AG09319 (cell line): ENCODE data around the gene NRG3.

Experiments
- DNase-seq: peaks from one replicate; pipeline ENCODE4 v3.0.0-alpha.2; 2010; ENCODE audit warnings: low read depth; ENCODE audit errors: extremely low read depth
- TF ChIP-seq, protein P1 (sequence below): IDR thresholded peaks from 2 replicates; pipeline ENCODE4 v1.5.1; 2011; ENCODE audit warnings: low read depth, mild to moderate bottlenecking, inconsistent platforms, low read length, moderate library complexity

NRG3 gene

GRCh38 chr10:82236084-82236731 is 361.2 kb downstream of the NRG3 start:
- DNase-seq: no peak
- TF ChIP-seq, protein P1, sequence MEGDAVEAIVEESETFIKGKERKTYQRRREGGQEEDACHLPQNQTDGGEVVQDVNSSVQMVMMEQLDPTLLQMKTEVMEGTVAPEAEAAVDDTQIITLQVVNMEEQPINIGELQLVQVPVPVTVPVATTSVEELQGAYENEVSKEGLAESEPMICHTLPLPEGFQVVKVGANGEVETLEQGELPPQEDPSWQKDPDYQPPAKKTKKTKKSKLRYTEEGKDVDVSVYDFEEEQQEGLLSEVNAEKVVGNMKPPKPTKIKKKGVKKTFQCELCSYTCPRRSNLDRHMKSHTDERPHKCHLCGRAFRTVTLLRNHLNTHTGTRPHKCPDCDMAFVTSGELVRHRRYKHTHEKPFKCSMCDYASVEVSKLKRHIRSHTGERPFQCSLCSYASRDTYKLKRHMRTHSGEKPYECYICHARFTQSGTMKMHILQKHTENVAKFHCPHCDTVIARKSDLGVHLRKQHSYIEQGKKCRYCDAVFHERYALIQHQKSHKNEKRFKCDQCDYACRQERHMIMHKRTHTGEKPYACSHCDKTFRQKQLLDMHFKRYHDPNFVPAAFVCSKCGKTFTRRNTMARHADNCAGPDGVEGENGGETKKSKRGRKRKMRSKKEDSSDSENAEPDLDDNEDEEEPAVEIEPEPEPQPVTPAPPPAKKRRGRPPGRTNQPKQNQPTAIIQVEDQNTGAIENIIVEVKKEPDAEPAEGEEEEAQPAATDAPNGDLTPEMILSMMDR: no peak

DNA sequence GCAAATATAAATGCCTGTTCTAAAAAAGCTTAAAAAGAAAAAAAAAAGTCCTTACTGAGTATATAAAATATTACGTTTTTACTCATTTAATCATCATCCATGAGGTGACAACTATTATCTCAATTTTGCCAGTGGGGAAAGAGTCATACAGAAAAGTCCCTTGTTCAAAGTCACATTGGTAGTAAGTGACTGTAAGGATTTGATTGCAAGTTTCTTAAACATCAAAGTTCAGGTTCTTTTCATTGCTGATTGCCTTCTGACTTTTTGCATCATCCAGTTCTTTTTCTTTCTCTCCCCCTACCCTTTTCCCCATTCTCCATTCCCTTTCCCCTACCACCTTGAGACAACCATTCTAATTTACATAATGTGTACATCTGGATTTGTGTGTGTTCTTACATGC is 363.3 kb downstream of the NRG3 start:
- DNase-seq: no peak

DNA sequence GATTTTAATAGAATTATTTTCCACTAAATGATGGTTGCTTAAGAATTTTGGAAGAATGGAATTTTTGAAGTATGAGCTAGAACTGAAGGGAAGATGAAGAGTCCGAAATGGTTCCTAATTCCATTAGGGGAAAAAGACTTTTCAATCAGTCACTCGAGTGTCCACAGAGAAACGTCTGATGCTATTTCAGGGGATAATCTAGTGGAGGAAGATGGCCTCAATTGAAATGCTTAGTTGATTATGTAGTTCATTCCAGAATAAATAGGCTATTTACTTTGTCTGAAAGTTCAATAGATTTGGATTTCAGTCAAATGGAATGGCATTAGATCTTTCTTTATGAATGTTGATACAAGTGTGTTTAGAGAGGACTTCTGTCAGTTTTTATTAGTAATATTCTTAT is 365.4 kb downstream of the NRG3 start:
- TF ChIP-seq, protein P1: no peak
- no peak for DNase-seq

More for the DNA sequence above, 363.3 kb downstream of the NRG3 start:
- TF ChIP-seq, protein P1: no peak

DNA sequence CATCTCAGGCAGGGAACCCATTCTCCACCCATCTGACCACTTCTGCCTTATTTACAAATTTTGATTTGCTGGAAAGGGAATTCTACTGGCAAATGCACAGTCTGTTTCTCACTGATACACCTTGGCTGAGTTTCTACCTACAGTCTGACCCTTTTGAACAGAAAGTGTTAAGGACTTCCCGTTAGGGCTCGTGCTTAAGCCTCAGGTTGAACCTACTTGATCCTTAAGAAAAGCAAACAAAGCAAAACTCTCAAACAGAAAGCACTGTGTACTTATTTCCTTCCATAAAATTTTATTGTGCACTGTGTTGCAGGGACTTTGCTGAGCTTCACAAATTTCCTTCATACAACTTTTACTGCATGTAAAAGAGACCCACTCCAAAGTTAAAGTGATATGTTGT is 367.8 kb downstream of the NRG3 start:
- no peak for DNase-seq
- TF ChIP-seq, protein P1: no peak

- TF ChIP-seq, protein P1: no peak
- DNase-seq: no peak
Measured at GRCh38 chr10:82245157-82245556, 370.2 kb downstream of the NRG3 start.

DNA sequence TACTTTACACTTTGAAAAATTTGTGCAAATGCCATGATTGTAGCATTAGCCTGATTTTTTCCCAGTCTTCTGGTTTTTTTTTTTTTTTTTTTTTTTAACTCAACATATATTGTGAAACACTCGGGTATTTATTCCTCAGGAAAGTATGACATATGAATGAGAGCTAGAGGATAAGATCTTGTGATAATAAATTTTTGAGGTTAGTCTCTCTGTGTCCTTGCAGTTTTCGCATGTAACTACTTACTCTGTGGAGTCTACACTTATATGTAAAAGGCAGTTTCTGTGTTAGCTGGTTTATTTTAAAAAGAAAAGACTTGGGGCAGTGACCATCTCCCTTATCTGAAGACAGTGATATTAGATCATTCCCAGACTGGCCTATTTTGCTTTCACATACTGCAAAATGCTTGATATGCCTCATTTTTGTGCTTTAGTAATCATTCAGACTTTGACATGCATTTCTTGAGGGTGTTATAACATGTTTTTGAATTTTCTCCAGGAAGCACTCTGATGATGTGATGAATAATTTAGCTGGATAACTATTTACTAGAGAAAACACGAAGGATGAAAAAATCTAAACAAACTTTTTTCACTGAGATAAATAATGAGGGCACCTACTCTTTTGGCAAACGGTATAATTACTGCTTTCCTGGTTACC is 371.0 kb downstream of the NRG3 start:
- TF ChIP-seq, protein P1: no peak
- DNase-seq: no peak

DNA sequence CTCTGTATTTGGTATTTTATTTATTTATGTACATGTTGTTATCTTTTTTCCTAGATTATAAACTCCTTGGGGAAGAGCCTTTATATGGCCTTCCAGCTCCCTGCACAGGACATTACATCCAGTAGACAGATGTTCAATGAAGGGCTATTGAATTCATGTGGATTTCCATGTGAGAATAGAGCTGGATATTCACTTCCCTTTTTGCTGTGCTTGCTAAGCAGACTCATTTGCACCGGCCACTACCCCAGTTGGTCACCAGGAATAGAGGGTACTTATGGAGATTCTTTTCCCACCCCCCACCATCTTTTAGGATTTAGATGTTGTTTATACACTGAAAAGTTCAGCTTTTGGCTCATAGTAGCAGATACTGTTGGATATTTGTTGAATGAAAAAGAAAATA is 374.1 kb downstream of the NRG3 start:
- no peak for DNase-seq
- TF ChIP-seq, protein P1: no peak
